Memory B cell (primary cell): ENCODE measurements around the gene RFC5.
"Not testable (repeated sequence)": the region's sequence is repeated elsewhere in the genome, so short reads cannot be mapped to it uniquely, and the experiment has no call there.

Source experiments
- ATAC-seq: fragments of 150-1000 bp; cut with Tn5 transposase; 2 replicates; pipeline ENCODE4 v1.10.0; 2021; ENCODE audit warnings: low read depth, mild to moderate bottlenecking, moderate library complexity
- DNase-seq, 2 donors: peaks; one replicate each; pipeline ENCODE4 v3.0.0; 2022; ENCODE audit warnings: low spot score in 2 of 2
- H3K27ac Mint-ChIP-seq: one replicate; pipeline ENCODE4 v1.8.0; 2022; ENCODE audit warnings: mild to moderate bottlenecking, moderate library complexity, mixed read lengths
- H3K27me3 Mint-ChIP-seq: one replicate; pipeline ENCODE4 v1.8.0; 2022; ENCODE audit warnings: mixed read lengths
- H3K36me3 Mint-ChIP-seq: one replicate; pipeline ENCODE4 v1.8.0; 2022; ENCODE audit warnings: mild to moderate bottlenecking, mixed read lengths
- H3K4me1 Mint-ChIP-seq: one replicate; pipeline ENCODE4 v1.8.0; 2022; ENCODE audit warnings: mixed read lengths
- H3K4me3 Mint-ChIP-seq: one replicate; pipeline ENCODE4 v1.8.0; 2022; ENCODE audit warnings: mild to moderate bottlenecking, moderate library complexity, mixed read lengths
- H3K9me3 Mint-ChIP-seq: one replicate; pipeline ENCODE4 v1.8.0; 2022; ENCODE audit warnings: mixed read lengths

The RFC5 gene

DNA sequence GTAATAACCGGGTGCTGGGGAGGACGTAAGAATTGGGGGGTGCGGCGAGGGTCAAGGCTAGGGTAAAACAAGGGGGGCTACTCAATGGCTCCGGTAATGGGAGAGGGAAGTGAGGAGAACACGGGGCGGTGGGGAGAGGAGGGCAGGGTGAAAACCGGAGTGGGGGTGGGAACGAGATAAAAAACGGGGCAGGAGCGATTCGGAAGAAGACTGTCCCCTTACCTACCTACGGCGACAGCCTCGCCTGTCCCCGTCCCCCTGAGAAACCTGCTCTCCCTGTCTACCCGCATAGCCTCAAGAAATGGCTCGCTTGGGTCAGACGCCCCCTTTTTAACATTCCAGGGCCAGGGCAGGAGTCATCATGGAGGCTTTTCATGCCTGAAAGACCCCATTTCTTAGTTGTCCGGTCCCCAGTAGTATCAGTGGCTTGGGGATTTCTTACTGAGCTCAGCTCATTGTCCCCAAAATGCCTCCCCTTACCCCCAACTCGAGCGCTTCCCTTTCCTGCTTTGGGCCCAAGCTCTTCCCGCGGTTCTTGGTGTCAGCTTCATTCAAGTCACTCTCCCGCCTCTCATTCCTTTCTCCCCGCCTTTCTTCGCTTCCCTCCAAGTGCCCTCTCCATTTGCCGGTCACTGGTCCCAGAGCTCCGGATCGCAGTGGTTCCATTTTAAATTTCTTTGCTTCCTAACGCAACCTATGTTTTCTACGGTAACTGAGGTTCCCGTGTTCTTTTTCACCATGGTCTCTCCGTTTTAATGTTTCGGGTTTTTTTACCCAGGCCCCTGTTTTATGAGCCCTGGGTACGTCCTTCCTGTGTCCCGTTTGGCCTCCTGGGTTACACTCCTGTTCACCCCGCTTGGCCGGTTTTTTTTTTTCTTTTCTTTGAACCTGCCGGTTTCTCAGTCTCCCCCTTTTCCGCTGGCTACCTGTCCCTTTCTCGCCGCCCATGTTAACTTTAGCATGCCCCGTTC is 45.7 kb downstream of the RFC5 start:
- H3K36me3 Mint-ChIP-seq: no peaks in the 10 kb centered on the region
- no peak for ATAC-seq

DNA sequence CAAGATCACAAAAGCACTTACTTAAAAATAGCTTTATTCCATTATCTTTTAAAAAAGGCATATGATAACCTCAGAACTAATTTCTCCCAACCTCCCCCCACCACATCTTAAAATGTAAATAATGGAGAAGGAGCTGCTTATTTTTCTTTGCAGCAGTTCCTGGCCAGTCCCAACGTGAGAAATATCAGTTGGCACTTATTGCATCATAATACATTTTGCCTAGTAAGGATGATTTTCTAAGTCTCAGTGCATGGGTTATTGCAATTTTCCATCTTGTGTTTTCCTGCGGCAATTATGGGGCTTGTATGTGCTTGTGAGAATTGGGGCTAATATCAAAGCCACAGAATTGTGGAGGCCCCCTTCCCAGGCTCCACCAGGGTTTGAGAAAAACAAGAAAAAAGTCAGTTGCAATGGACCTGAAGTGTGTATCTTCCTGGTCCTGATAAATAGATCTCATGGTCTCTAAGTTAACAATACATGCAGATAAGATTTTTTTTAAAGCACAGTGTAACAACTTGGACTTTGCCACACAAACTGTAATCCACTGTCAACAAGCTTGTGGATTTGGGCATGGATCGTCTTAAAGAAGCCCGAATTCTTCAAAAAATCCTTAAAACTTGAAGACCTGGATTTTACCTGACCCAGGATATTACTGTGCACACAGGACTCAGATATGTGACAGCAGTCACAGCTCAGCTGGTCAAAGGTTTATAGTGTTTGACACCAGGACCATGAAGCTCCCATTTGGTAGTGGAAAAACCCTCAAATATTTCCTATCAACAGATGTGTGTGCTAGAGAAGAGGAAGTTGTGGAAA is 47.3 kb downstream of the RFC5 start:
- peaks cover 6% of the 10 kb centered on the region for H3K27me3 Mint-ChIP-seq
- DNase-seq (no peak), ATAC-seq (no peak)
- H3K4me1 Mint-ChIP-seq: peaks cover 40% of the 10 kb centered on the region
- H3K27ac Mint-ChIP-seq: no peak overlapping the region
- no peaks in the 10 kb centered on the region for H3K9me3 Mint-ChIP-seq
- no peaks in the 10 kb centered on the region for H3K36me3 Mint-ChIP-seq
- no peak overlapping the region for H3K4me3 Mint-ChIP-seq

More for the DNA sequence above, 45.7 kb downstream of the RFC5 start:
- H3K27ac Mint-ChIP-seq: peak overlapping the region; percentile 56
- peaks cover 40% of the 10 kb centered on the region for H3K4me1 Mint-ChIP-seq
- peaks cover 2% of the 10 kb centered on the region for H3K27me3 Mint-ChIP-seq
- H3K4me3 Mint-ChIP-seq: peak overlapping the region; percentile 89
- H3K9me3 Mint-ChIP-seq: no peaks in the 10 kb centered on the region
- no peak for DNase-seq

DNA sequence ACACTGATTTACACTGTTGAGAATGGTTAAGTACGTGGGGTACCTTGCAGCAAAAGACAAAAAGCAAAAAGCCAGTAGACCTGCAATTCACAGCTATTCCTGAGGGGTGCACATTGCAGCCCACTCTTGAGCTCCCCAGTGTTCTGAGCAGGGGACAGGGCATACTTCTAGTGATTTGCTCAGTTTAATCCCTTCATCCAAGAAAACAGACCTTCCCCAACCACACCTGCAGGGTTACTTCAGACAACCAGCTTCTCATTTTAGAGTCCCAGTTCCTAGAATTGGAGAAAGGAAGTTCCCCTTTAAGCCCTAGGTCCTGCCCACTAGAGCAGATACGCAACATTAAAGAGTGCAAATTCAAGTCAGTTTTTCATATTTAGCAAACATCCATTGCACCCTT is 48.1 kb downstream of the RFC5 start:
- peaks cover 6% of the 10 kb centered on the region for H3K27me3 Mint-ChIP-seq
- H3K36me3 Mint-ChIP-seq: no peaks in the 10 kb centered on the region
- H3K4me1 Mint-ChIP-seq: peaks cover 38% of the 10 kb centered on the region
- H3K9me3 Mint-ChIP-seq: no peaks in the 10 kb centered on the region
- DNase-seq: no peak
- ATAC-seq: peak; percentile 30
- no peak overlapping the region for H3K27ac Mint-ChIP-seq
- no peak overlapping the region for H3K4me3 Mint-ChIP-seq

- DNase-seq (no peak), ATAC-seq (peak; percentile 61)
- no peak overlapping the region for H3K27ac Mint-ChIP-seq
- H3K4me3 Mint-ChIP-seq: peak overlapping the region; percentile 56
- no peaks in the 10 kb centered on the region for H3K9me3 Mint-ChIP-seq
- H3K4me1 Mint-ChIP-seq: peaks cover 31% of the 10 kb centered on the region
- H3K27me3 Mint-ChIP-seq: peaks cover 6% of the 10 kb centered on the region
- no peaks in the 10 kb centered on the region for H3K36me3 Mint-ChIP-seq
Measured at GRCh38 chr12:118065380-118065779, 48.9 kb downstream of the RFC5 start.

GRCh38 chr12:118068445-118068844 is 51.9 kb downstream of the RFC5 start:
- H3K36me3 Mint-ChIP-seq: no peaks in the 10 kb centered on the region
- H3K9me3 Mint-ChIP-seq: no peaks in the 10 kb centered on the region
- no peak overlapping the region for H3K27ac Mint-ChIP-seq
- ATAC-seq (no peak), DNase-seq (no peak)
- no peak overlapping the region for H3K4me3 Mint-ChIP-seq
- H3K27me3 Mint-ChIP-seq: peaks cover 6% of the 10 kb centered on the region
- H3K4me1 Mint-ChIP-seq: peaks cover 16% of the 10 kb centered on the region

DNA sequence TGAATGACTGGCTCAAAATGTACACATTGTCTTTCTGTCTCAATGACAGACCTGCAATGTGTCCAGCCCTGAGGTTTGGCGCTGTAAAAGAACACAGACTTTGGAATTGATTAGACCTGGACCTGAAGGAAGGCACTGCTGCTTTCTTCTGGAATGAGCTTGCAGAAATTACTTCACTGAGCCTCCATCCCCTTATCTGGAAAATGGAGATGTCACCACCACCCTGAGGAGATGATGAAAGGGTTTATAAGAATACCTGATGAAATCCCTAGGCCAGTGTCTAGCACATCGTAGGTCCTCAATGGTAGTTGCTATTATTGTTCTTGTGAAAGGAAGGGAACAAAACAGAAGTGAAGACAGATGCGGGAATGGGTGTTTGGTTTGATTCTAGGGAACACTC is 54.1 kb downstream of the RFC5 start:
- no peaks in the 10 kb centered on the region for H3K36me3 Mint-ChIP-seq
- H3K4me1 Mint-ChIP-seq: peaks cover 2% of the 10 kb centered on the region
- ATAC-seq (no peak), DNase-seq (no peak)
- H3K27ac Mint-ChIP-seq: no peak overlapping the region
- H3K4me3 Mint-ChIP-seq: no peak overlapping the region
- no peaks in the 10 kb centered on the region for H3K9me3 Mint-ChIP-seq
- peaks cover 5% of the 10 kb centered on the region for H3K27me3 Mint-ChIP-seq

- H3K27ac Mint-ChIP-seq: no peak overlapping the region
- H3K4me1 Mint-ChIP-seq: no peaks in the 10 kb centered on the region
- peaks cover 3% of the 10 kb centered on the region for H3K27me3 Mint-ChIP-seq
- peaks cover 3% of the 10 kb centered on the region for H3K36me3 Mint-ChIP-seq
- H3K9me3 Mint-ChIP-seq: no peaks in the 10 kb centered on the region
- no peak overlapping the region for H3K4me3 Mint-ChIP-seq
- DNase-seq (no peak), ATAC-seq (no peak)
Measured at GRCh38 chr12:118073768-118074167, 57.3 kb downstream of the RFC5 start.

DNA sequence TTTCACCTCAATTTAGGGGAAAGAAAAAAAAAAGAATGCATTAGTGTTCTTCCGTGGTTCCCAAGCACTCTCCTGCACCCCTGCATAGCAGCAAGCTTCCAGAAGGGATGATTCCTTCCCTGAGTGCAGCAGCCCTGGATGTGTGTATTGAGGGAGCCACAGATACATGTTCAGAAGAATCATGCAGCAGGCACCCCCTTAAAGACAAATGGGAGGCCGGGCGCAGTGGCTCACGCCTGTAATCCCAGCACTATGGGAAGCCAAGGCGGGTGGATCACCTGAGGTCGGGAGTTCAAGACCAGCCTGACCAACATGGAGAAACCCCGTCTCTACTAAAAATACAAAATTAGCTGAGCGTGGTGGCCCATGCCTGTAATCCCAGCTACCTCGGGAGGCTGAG is 65.0 kb downstream of the RFC5 start:
- ATAC-seq, H3K9me3 Mint-ChIP-seq, DNase-seq, H3K36me3 Mint-ChIP-seq, H3K27ac Mint-ChIP-seq, H3K4me1 Mint-ChIP-seq, H3K4me3 Mint-ChIP-seq: not testable (repeated sequence)
- peaks cover 12% of the 10 kb centered on the region for H3K27me3 Mint-ChIP-seq
